HG03045 (cell line): ENCODE data around the gene CCDC60.

ENCODE experiments used
- ATAC-seq: cut with Tn5 transposase; IDR thresholded peaks from one replicate; pipeline ENCODE4 v1.9.1; 2021; ENCODE audit warnings: mild to moderate bottlenecking, moderate library complexity; ENCODE audit not compliant: unreplicated experiment

CCDC60 gene

GRCh38 chr12:119440803-119441360 is 106.4 kb downstream of the CCDC60 start:
- ATAC-seq: no peak

GRCh38 chr12:119444462-119445044 is 110.0 kb downstream of the CCDC60 start:
- no peak for ATAC-seq

DNA sequence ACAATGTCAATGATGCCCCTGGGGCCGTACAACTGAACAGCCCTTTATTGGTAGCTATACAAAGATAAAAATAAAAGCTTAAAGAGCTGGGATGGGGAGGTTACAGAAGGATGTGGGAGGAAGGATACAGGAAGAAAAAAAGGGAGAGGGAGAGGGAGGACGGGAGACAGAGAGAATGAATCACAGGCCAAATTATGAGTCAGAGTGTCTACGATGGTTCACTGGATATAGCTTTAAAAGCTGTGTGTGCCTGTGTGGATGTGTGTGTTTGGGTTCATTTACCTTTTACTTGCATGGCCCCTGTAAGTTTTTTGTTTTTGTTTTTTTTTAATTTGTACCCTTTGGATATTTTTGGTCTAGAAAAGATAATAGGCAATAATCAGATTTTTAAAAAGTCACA is 111.9 kb downstream of the CCDC60 start:
- no peak for ATAC-seq

DNA sequence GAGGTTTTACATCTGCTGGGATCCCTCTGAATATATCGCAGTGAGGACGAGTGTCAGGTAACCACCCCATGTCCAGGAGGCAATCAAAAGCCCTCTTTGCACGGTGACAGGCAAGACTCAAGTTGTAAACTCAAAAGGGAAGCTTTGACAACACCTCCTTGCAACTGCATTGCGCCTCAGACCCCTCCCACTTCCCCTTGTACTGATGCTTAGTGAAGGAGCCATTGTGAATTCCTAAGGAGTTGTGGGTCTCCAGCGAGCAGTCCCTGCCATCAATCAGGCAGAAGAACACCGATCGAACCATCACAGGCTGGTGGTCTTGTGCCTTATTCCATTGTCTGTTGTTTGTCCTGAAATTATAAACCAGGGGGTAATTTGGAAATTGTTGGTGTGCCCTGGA is 112.6 kb downstream of the CCDC60 start:
- no peak for ATAC-seq

DNA sequence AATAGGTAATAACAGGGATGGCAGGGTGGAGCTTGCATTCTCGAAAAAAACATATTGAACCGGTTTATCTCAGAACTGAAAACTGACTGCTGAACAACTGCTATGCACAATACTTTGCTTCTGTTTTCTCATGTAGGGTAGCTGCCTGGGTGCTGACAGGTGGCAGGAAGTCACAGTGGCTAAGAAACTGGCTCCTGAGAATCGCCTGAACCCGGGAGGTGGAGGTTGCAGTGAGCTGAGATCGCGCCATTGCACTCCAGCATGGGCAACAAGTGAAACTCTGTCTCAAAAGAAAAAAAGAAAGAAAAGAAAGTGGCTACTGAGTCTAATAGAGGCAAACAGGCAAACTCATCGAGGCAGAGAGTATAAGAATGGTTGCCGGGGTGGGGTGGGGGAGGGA is 113.1 kb downstream of the CCDC60 start:
- no peak for ATAC-seq

GRCh38 chr12:119448611-119449131 is 114.1 kb downstream of the CCDC60 start:
- ATAC-seq: no peak

DNA sequence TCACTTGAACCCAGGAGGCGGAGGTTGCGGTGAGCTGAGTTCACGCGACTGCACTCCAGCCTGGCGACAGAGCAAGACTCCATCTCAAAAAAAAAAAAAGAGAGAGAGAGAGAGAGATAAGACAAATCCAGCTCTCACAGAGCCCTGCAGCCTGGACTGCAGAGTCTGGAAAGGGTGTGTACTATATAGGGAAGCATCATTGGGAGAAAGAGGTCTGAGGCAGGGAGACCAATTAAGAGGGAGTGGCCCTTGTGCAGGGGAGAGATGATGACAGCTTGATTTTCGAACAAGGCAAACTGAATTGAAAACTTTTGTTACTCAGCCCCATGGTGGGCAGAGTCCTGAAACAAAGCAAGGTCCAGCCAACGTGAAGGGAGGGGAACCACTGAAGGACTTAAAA is 116.2 kb downstream of the CCDC60 start:
- no peak for ATAC-seq

DNA sequence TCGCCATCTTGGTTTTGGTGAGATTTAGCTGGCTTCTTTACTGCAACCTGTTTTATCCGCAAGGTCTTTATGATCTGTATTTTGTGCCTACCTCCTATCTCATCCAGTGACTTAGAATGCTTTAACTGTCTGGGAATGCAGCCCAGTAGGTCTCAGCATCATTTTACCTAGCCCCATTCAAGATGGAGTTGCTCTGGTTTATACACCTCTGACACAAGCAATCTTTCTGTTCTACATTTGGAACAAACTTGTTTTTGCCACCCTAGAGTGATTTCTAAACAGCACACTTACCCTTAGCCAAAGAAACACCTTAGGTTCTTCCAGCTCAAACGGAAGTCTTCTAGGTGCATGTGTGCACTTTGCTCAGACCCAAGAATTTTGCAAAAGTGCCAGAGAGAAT is 122.3 kb downstream of the CCDC60 start:
- no peak for ATAC-seq

- ATAC-seq: no peak
Measured at GRCh38 chr12:119457271-119457670, 122.7 kb downstream of the CCDC60 start.

DNA sequence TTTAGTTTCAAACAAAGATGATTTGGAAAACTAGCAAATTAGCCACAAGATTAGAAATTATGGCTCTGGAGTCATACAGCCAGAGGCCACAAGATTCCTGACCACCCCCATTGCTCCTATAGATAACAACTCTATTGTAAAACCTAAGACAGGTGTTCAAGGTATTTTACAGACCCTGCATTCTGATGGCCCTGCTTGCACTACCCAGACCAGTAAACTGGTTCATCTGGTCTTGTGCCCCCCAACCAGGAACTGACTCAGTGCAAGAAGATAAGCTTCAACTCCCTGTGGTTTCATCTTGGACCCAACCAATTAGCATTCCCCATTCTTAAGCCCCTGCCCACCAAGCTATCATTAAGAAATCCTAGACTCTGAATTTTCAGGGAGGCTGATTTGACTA is 125.0 kb downstream of the CCDC60 start:
- no peak for ATAC-seq

- ATAC-seq: no peak
Measured at GRCh38 chr12:119460876-119461275, 126.3 kb downstream of the CCDC60 start.

GRCh38 chr12:119461636-119462214 is 127.2 kb downstream of the CCDC60 start:
- ATAC-seq: no peak

DNA sequence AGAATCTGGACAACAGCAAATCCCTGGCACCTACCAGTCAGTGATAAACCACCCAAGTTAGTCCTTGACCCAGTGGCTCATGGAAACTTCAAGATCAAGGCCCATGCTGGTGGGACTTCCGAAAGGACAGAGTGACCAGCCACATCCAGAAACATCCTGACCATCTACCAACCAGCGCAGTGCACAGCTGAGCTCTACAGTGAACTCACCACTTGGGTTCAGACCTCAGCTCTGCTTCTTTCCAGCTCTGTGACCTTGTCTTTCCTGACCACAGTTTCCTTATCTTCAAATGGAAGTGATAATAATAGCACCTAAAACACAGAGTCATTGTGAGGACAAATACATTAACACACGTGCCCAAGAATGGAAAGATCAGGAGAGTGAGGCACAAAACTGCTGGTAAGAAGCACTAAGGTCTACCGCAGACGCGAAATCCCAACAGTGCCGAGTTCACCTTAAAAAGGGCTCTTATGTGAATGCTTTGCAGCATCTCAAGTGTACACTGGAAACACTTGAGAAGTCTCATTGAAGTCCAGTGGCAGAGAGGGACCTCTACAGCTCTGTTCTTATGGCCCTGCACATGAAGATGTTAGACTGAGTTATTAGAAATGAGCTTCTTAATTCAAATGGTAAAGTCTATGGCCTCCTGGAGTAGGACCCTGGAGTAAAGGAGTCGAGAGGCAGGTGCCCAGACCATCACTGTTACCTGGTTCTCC is 128.8 kb downstream of the CCDC60 start:
- ATAC-seq: no peak

DNA sequence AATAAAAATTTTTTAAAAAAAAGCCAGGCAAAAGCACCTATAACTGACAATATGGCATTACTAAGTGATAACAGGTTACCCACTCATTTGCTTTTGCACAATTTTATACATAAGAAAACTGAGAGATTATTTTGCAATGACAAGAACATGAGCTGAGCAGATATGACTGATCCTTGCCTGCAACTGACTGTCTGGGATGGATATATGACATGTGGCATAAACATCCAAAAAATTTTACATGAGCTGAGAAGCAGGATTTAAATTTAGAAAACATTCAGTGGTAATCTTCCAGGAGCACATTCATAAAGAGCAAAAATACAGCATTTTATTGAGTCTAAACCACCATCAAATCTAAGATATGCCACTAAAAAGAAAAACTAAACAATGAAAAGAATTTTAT is 133.8 kb downstream of the CCDC60 start:
- no peak for ATAC-seq

DNA sequence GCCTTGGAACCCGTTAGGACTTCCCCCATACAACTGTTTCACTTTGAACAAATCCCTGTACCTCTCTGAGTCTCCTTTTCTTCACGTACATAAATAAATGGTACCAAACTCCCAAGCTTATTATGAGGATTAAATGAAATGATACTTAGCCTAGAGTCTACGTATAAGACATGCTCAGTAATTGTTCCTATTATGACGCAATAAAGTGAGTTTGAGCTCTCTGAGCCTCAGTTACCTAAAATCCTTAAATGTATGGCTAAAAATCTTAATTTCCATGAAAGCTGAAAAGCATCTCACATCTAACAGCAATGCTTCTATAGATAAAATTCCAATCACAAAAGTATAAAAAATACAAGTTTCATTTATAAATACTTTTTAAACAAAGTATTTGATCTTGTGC is 141.1 kb downstream of the CCDC60 start:
- ATAC-seq: no peak

DNA sequence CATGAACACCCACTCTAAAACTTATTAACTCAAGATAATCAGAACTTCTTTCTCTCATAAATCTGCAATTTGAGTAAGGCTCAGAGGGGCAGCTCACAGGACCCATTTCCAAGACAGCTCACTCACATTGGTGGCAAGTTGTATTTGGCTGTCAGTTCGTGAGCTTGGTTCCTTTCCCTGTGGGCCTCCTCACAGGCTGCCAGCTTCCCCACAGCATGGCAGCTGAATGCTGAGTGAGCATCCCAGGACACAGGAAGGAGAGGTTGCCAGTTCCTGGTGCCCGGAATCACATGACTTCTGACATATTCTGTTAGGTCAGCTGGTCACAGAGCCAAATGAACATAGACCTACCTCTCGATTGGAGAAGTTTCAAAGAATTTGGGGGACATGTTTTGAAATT is 142.4 kb downstream of the CCDC60 start:
- no peak for ATAC-seq

GRCh38 chr12:119479121-119479561 is 144.6 kb downstream of the CCDC60 start:
- no peak for ATAC-seq

DNA sequence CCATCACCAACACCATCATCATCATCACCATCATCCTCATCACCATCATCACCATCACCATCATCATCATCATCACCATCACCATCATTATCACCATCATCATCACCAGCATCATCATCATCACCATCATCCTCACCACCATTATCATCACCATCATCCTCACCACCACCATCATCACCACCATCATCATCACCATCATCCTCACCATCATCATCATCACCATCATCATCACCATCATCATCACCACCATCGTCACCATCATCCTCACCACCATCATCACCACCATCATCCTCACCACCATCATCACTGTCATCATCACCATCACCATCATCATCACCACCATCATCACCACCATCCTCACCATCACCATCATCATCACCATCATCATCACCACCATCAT is 146.0 kb downstream of the CCDC60 start:
- ATAC-seq: no peak

GRCh38 chr12:119486599-119487154 is 152.1 kb downstream of the CCDC60 start:
- no peak for ATAC-seq

DNA sequence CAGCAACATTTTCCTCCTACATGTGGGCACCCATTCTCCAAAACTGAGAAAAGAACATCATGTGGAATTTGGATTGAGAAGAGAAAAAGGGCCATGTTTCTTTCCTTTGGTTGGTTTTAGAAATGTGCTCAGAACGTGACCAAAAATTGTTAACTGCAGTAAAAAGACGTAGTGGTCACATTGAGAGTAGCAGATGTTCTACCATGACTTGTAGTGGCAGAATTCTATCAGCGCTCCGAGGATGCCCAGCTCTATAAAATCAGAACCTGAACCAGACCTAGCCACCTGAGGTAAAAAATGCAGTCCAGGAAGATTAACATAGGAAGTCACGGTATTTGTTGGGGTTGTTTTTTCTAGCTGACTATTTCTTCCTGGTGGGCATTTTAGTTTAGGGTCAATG is 157.3 kb downstream of the CCDC60 start:
- no peak for ATAC-seq

GRCh38 chr12:119500209-119500608 is 165.7 kb downstream of the CCDC60 start:
- no peak for ATAC-seq

- no peak for ATAC-seq
Measured at GRCh38 chr12:119501052-119501451, 166.5 kb downstream of the CCDC60 start.
